ENCODE results near the gene RNF208. TPM values are rescaled to one million over a fixed set of nuclear protein-coding genes. Genes with fewer than 3 reads are reported as not detected.

RNF208 gene
- total RNA-seq, 3 donors from 2014 or later, result 1.5 to 2.9 (median 1.8) TPM

GRCh38 chr9:137220317-137221094 lies 1.5 kb downstream of the RNF208 start:
- Histone ChIP-seq H3K9me3 (no peaks in the 10 kb centered on the region), H3K27ac (no peak overlapping the region), H3K4me3 (no peak overlapping the region), H3K27me3 (no peaks in the 10 kb centered on the region), H3K36me3 (no peaks in the 10 kb centered on the region), H3K4me1 (peaks cover 7 to 25% of the 10 kb centered on the region in 2 donors)
- no peak for TF ChIP-seq CTCF (IDR thresholded peaks at IDR 0.05)
- TF ChIP-seq POLR2A (IDR thresholded peaks at IDR 0.05), result no peak
- no peak for TF ChIP-seq POLR2AphosphoS5 (IDR thresholded peaks at IDR 0.05)
- no peak for DNase-seq (ENCODE audit: low spot score in 2 of 2)
- intact Hi-C loops (cut with DNase I; ENCODE audit: low total_unique reads), result no loop called here

DNA sequence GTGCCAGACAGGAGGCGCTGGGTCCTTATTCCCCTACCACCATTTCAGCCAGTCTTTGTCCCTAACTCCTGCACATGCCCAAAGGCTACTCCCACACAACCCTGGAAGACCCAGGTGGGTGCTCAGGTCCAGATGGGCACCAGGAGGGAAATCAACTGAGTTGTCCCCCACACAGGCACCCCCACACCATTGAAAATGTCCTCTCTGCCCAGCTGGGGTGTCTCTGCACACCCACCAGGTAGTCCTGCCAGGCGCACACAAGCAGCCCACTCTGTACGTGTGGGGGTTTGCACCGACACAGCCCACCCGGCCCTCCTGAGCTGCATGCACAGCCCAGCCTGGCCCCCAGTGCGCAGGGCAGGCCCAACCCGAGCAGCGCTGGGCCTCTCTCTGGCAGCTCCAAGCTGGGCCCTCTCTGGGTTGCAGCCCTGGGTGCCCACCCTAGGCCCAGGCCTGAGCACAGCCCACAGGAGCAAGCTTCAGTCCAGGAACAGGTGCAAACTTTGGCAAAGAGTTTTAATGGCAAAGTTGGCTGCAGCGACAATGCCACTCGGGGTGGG lies 2.2 kb downstream of the RNF208 start:
- DNase-seq (ENCODE audit: low spot score in 2 of 2), result no peak
- Histone ChIP-seq H3K36me3 (no peaks in the 10 kb centered on the region), H3K27me3 (no peaks in the 10 kb centered on the region), H3K4me3 (no peak overlapping the region), H3K4me1 (peaks cover 7 to 25% of the 10 kb centered on the region in 2 donors), H3K9me3 (no peaks in the 10 kb centered on the region), H3K27ac (no peak overlapping the region)
- TF ChIP-seq CTCF (IDR thresholded peaks at IDR 0.05) (no peak), POLR2A (IDR thresholded peaks at IDR 0.05) (no peak), POLR2AphosphoS5 (IDR thresholded peaks at IDR 0.05) (no peak)
- intact Hi-C loops (cut with DNase I; ENCODE audit: low total_unique reads), result no loop called here

DNA sequence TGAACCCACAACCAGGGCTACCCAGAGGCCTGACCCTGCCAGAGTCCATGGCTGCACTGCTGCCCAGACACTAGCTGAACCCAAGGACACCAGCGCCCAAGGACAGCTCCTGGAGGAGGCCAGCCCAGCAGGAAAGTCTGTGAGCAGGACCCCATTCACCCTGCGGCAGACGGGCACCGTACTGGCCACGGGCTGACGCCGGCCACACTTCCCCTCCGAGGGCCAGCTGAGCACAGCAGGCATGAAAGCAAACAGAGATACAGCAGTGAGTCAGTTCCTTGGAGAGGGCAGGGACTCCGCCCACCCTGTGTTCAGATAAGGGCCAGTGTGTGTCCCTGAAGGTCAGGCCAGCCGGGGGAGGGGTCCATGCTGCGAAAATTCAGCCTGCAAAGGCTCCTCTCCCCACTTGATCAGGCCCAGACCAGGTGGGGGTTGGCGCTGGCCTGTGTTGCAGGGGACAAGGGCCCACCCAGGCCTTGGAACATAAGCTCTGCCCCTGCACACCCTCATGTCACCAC lies 3.2 kb downstream of the RNF208 start:
- intact Hi-C loops (cut with DNase I; ENCODE audit: low total_unique reads), result no loop called here

DNA sequence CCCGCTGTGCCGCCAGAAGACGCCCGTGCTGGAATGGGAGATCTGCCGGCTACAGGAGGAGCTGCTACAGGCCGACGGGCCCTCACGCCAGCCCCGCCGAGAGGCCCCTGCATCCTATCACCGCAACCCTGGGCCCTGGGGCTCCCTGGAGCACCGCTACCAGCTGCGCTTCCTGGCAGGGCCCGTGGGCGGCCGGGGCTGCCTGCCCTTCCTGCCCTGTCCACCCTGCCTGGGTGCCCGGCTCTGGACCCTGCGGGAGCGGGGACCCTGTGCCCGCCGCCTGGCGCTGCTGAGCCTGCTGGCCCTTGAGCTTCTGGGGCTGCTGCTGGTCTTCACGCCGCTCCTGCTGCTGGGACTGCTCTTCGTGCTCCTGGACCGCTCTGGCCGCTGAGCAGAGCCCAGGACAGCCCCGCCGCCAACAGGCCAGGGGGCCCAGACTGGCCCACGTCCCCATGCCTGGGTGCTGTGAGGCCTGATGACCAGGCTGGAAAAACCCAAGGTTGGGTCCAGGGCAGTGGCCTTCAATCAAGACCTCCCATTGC lies 3.8 kb downstream of the RNF208 start:
- Histone ChIP-seq H3K4me3 (peak overlapping the region in 2 of 3 donors; percentile 51 to 63), H3K27me3 (no peaks in the 10 kb centered on the region), H3K4me1 (peaks cover 0 to 25% of the 10 kb centered on the region in 2 donors), H3K36me3 (no peaks in the 10 kb centered on the region), H3K27ac (peak overlapping the region; percentile 80 to 88), H3K9me3 (no peaks in the 10 kb centered on the region)
- TF ChIP-seq POLR2AphosphoS5 (IDR thresholded peaks at IDR 0.05), result no peak
- no peak for TF ChIP-seq CTCF (IDR thresholded peaks at IDR 0.05)
- TF ChIP-seq POLR2A (IDR thresholded peaks at IDR 0.05), result no peak
- no peak for DNase-seq (ENCODE audit: low spot score in 2 of 2)
- intact Hi-C loops (cut with DNase I; ENCODE audit: low total_unique reads), result no loop called here

More for the DNA sequence above, 3.2 kb downstream of the RNF208 start:
- H3K4me1 ChIP-seq, result peaks cover 3 to 25% of the 10 kb centered on the region in 2 donors
- H3K4me3 ChIP-seq, result no peak overlapping the region
- H3K27ac ChIP-seq, result no peak overlapping the region
- no peak for DNase-seq (ENCODE audit: low spot score in 2 of 2)
- H3K36me3 ChIP-seq, result no peaks in the 10 kb centered on the region
- no peaks in the 10 kb centered on the region for H3K9me3 ChIP-seq
- H3K27me3 ChIP-seq, result no peaks in the 10 kb centered on the region
- no peak for TF ChIP-seq CTCF (IDR thresholded peaks at IDR 0.05)
- TF ChIP-seq POLR2A (IDR thresholded peaks at IDR 0.05), result no peak
- TF ChIP-seq POLR2AphosphoS5 (IDR thresholded peaks at IDR 0.05), result no peak

All from breast epithelium (tissue), 4 donors.